ENCODE measurements around the gene MAGI1.
"Not testable (repeated sequence)": the region's sequence is repeated elsewhere in the genome, so short reads cannot be mapped to it uniquely, and the experiment has no call there.

The MAGI1 gene

DNA sequence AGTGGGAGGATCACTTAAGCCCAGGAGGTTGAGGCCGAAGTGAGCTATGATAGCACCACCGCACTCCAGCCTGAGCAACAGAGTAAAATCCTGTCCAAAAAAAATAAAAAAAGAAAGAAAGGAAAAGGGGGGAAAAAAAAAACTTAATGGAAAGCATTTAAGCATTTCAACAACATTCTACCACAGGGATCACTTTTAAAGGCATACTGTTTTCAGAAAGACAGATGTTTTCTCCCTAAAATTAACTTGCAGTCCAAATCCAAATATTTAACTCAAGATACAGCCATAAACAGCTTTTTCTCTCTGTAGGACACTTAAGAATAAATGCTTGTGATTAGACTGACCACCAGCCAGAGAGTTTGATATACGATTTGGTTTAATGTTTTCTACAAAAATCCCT is 141.0 kb downstream of the MAGI1 start:
- no peak for DNase-seq

DNA sequence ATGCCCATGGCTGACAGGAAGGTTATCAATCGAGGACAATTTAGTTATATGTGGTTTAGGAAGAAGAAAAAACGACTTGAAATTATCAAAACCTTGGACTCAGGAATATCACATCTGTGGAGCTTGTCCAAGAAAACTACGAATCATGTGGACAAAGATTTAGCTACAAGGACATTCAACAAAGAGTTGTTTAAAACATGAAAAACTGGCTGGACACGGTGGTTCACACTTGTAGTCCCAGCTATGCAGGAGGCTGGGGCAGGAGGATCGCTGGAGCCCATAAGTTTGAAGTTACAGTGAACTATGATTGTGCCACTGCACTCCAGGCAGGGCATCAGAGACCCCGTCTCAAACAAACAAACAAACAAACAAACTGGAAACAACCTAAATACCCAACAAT is 142.4 kb downstream of the MAGI1 start:
- no peak for DNase-seq

DNA sequence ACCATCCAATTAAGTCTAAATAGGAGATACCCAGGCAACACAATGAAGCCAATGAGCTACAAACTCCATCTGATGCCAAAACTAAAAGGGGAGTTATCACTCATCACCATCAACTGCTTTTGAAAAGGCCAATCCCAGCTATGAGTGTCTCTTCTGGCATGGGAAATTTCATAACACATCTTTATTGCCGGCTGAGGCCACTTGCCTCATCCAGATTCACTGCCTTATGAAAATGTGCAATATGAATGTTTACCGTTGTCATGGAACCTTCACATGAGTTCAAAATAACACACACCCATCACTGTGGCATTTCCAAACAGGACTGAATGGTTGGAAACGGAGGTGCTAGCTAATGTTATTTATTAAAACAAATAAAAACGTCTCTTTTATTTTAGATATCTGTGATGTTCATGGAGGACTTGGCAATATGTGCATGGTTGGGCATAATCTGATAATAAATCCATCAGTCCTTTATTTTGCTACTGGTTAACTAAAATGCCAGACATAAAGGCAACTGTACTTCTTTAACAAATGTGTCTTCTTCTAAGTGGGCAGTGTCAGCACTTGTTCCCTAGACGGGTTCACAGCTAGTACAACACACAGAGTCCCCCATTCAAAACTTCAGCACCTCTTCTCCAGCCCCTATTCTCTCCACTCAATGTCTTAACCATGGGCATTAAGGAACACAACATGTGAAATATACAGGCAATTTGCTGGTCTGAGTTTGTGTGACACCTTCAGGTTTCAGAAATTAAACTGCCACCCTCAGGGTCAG is 143.9 kb downstream of the MAGI1 start:
- no peak for DNase-seq

DNA sequence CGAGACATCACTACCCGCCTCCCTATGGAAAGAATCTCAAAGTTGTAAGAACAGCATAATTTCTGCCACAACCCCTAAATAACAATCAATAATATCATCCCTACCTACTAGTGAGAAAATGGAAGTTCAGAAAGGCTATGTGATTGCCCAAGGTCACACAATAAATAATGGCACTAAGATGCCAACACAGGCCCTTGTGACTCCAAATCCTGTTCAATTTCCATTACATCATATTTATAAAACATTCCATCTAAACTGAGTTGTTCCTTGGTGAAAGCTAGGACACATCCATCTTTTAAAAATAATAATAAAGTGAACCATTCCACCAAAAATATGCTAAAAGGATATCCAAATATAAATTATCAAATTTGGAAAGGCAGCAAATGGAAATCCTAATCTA is 144.6 kb downstream of the MAGI1 start:
- DNase-seq, result no peak

DNA sequence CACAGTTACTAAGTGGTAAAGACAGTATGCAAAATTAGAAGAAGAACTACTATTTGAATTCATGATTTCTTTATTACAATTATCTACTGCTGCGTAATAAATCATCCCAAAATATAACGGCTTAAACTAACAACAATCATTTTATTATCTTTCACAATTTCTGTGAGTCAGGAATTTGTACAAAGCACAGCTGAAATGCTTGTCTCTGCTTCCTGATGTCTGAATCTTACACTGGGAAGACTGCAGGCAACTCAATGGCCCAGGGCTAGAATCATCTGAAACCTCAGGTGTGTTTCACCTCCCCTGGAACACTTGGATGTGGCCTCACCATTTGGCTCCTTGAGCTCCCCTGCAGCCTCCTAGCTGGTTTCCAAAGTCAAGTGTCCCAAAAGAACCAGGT is 145.1 kb downstream of the MAGI1 start:
- DNase-seq, result no peak

DNA sequence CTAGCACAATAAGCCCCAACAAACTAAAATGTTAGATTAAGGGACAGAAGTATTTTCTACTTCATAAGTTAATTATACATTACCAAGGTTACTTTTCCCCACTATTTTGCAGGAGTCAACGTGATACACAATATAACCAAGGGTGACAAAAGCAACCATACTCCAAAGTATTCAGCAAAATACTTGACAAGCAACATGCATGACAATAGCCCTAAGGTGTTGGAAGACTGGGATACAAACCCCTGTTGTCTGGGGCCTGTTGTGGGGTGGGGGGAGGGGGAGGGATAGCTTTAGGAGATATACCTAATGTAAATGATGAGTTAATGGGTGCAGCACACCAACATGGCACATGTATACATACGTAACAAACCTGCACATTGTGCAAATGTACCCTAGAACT is 147.2 kb downstream of the MAGI1 start:
- DNase-seq, result not testable (repeated sequence)

DNA sequence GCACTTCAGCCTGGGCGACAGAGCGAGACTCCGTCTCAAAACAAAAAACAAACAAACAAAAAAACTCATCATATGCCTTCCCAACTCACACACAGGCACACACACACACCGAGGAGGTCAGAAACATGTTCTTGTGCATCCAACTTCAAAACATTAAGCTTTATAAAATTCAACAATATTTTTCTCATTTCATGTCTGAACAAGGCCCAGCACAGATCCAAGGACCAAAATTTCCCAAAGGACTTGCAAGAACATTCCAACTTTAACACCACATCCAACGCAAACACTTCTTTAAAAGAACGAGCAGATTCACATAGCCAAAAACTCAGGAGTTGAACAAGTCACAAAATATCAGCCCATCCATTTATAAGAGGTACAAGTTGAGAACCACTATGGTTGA is 148.4 kb downstream of the MAGI1 start:
- no peak for DNase-seq

DNA sequence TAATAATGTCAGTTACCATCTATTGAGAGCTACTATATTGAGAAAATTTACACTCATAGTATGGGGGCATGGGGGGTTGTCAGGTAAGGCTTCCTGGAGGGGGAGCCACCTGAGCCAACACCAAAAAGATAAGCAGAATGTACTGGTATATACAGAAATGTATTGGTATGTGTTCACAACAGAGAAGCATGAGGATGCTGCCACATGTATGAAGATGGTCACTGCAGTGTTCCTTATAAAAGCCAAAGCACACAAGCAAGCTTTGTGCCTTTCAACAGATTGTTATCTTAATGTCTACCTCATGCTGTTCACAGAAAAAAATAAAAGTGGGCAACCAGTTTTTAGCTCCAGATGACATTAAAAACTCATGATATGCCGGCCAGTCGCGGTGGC is 149.0 kb downstream of the MAGI1 start:
- DNase-seq, result no peak

DNA sequence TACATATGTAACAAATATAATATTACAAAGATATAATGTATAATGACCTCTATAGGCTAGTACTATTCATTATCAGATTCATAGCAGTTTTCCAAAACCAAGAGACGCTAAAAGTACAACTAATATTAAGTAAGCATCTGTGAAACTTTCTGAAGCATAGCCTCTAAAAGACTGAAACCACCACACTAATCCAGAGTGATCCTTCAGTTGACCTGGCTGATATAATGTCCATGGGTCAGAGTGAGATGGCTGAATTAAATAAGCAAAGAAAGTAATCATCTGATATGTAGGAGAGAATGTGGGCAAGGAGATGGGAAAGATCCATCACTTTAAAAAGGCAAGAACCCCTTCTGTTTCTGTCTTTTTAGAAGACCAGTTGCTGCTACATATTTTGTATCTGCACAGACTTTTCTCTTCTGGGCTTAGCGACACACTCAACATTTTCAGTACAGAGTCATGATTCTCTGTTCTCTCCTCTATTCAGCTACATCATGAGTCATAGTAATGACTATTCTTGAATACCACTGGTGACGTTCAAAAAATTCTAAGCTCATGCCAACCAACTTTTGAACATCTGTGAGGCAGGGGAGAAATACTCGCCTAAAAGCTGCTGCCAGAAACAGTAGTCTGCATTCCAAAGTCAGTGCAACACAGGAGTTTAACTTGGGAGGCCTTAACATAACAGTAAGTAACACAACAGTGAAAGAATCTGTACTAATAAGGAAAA is 149.6 kb downstream of the MAGI1 start:
- no peak for DNase-seq

DNA sequence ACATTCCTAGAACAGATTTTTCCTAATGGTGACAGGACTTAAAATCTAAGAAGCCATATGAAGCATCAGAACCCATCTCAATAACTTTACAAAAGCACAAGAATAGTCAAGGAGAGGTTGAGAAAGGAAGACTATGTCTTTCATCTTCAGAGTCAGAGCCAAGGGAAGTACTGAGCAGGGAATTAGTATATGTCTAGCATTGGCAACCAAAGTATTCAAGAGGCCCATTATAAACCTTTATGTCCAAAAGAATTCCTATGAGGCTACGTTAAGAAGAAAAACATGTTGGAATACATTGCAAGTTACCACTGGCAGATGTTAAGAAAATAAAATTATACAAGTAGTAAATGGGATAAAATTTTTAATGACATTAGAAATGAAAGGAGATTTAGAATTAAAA is 150.5 kb downstream of the MAGI1 start:
- DNase-seq, result no peak

DNA sequence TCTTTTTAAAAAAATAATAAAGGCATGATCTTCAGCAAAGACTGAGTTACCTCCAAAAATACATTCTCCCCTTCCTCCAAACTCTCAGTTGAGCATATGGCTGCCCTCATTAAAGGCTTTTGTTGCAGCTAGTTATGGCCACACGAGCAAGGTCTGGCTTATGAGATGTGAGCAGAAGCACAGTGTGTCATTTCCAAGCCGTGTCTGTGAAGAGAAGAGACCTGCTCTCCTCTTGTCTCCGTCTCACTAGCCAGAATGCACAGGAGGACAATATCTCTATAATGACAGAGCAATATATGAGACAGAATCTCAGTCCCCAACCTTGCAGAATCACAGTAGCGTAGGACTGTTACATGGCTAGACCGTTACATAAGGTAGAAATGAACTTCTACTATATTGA is 152.3 kb downstream of the MAGI1 start:
- no peak for DNase-seq

DNA sequence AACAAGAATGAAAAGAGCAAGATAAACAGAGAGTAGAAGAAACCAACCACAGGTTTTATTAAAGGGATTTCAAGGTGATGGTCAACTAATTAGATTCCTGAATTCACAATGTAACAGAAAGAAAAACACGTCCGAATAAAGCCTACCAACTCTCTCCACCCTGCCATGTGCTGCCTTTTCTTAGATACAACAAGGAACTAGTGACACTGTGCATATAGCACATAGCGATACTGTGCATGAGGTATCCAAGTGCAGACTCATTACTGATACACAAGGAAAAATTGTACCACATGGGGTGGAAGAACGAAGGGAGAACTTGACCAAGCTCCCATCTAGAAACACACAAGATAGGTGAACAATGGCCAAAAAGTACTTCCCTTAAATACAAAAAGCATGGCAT is 154.6 kb downstream of the MAGI1 start:
- no peak for DNase-seq

DNA sequence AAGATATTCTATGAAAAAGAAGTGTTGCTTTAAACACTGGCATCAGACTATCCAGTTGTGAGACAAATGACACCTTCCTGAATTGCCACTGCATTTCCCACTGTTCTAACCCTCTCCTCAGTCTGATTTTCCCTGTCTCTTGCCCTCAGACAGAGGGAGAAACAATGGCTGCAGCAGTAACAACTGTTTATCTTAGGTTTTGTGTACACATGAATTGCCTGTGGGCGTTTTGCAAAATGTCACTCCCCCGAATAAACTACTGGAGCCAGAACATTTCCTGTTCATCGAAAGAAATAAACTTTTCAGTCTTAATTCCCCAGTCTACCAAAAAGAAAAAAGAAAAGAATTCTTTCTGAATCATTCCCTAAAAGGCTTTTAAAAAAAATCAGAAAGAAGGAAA is 155.1 kb downstream of the MAGI1 start:
- peak; percentile 32 for DNase-seq

DNA sequence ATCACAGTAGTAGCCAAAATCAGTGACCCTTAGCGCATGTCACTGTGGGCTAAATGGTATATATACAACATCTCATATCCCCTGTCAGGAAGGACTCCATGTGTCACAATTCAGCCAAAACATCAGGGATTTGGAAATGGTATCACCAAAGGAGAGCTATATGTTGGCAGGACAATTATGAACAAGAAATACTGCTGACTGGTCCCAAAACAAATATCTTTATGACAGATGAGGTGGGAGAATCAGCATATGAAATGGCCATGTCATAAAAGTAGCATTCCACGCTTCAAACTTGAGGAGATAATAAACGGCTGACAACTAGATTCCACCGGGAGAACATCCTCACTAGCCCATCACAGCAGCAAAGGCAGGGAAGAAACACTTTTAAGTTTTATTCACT is 158.4 kb downstream of the MAGI1 start:
- DNase-seq, result no peak

DNA sequence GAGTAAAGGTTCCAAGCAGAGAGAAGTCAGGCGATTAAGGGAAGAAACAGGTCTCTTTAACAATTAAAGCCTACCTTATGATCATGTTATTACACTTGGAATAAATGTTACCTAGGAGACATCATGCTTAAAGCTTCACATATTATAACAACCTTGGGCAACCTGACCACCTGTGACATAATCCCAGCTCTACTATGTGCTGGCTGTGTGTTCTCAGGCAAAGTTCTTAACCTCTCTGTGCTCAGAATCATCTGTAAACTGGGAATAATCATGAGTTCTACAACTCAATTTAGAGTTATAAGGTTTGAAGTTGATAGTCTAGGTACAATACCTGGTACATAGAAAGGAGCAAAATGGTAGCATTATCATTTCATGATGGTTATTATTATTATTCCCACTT is 159.3 kb downstream of the MAGI1 start:
- no peak for DNase-seq

DNA sequence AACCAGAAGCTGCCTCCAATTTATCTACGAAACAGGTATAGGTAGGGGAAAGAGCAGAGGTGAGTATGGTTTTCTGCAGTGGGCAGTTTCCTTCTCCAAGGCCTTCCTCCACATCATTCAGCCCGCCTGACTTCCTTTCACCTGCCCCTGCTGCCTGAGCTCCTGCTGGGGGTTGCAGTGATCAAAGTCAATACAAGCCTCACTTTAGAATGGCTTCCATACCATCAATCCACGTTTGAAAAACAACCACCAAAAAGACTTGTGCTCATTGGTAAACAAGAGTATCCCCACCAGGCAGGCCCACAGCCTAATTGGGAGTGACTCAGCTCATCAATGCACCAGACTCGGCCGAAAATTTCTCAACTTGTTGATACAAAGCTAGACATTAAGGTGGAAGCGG is 159.9 kb downstream of the MAGI1 start:
- DNase-seq, result no peak

DNA sequence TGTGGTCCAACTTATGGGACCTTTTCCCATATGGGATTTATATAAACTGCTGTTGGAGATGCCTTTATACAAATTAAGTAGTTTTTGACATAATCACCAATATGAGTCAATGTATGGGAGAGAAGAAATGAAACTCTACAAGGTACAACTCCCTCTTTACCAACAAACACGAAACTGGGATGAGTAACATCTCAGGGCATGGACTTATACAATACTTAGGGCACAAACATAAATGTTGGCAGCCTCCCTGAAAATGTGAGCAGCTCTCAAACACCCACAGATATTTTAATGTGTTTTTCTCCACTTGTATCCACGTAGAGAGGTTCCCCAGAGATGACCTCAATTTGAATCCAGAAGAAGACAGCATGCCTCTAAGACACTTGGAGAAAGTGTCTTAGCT is 161.6 kb downstream of the MAGI1 start:
- DNase-seq, result no peak

DNA sequence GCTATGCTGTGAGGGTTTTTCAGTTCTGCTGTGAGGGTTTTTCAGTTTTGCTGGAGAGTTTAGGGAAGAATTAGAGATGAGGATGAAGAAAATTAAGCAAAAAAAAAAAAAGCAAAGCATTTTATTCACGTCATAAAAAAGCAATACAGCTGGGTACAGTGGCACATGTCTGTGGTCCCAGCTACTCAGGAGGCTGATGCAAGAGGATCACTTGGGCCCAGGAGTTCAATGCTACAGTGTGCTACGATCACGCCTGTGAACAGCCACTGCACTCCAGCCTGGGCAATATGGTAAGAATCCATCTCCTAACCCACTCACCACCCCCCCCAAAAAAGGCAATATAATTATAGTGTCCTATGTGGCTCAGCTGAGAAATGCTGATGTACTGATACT is 162.7 kb downstream of the MAGI1 start:
- DNase-seq, result no peak

DNA sequence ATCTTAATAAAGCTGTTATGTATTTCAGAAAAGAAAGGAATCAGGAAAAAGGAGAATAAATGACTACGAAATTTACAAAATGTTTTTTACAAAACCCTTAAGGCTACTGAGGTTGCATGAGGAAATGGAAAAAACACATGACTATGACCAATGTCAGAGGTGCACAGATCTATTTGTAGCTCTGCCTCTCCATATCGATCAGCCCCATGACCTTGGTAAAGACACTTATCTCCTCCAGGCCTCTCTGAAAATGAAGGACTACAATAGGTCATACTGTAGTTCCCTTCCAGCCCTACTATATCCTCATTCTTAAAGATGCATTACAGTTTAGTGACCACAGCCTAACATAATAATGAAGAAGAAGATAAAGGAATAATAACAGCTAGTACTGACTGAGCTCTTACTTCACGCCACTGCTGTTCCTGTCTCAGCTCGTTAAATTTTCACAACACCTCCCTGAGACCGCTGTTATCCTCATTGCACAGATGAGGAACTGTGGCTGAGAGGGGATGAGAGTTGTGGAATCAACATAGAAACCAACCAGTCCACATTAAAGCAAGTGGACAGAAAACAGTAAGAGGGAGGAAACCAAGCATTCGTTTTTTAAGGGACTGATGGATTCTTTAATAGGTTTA is 163.2 kb downstream of the MAGI1 start:
- no peak for DNase-seq

DNA sequence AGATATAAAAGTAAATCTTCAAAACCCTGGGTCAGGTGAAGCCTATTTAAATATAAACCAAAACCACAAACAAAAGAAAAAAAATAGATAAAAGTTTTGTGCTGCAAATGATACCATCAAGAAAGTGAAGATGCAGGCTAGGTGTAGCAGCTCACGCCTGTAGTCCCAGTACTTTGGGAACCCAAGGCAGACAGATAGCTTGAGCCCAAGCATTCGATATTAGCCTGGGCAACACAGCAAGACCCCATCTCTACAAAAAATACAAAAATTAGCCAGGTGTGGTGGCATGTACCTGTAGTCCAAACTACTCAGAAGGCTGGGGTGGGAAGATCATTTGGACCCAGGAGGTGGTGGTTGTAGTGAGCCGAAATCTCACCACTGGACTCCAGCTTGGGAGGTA is 164.8 kb downstream of the MAGI1 start:
- DNase-seq, result no peak

DNA sequence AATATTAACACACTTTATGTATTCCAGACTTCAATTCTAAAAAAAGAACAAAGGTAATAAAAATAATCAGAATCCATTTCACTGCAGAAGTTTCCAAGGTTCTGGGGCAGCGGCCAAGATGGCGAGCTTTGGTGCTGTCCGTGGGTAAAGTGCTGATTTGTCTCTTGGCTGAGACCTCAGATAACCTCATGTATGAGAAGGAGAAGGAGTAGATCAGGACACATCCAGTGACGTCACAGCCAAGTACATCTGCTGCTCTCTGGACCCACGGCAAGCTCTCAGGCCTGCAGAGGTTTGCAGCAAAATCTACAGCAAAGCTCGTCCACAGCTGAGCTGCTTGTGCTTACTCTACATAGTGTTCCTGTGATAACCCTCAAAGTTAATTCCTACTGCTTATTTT is 165.7 kb downstream of the MAGI1 start:
- DNase-seq, result no peak

DNA sequence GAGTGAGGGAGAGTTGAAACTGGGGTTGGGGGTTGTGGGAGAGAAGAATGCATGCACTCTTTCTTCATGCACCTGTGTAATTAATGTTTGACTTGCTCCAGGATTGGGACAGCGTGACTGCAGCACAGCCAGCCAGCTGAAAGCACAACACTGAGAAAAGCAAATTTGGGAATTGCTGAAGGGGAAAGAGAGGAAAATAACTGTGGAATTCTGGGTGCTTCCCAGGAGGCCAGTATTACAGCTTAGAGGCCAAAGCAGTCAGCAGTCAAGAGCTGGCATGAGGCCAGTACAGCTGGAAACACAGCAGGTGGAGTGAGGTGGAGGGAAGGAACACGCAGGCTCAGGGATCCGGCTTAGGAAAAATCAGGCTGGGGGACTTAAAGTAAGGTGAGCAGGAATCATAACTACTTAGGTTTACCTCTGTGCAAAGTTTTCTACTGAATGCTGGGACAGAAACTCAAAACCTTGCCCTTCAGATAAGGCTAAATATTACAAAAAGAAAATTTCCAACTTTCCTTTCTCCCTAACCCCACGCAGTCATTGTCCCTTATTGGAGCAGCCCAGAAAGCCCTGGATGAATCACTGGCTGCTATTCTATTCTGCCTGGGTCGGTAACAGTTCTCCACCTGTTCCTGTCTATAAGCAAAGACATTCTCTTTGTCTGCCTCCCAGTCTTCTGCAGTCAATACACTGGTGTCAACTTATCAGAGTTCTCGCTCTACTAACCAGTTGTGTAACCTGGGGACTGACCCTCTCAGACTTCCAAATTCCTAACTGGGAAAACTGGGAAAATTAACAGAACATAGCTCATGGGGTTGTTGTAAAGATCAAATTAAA is 167.2 kb downstream of the MAGI1 start:
- peak; percentile 38 for DNase-seq

DNA sequence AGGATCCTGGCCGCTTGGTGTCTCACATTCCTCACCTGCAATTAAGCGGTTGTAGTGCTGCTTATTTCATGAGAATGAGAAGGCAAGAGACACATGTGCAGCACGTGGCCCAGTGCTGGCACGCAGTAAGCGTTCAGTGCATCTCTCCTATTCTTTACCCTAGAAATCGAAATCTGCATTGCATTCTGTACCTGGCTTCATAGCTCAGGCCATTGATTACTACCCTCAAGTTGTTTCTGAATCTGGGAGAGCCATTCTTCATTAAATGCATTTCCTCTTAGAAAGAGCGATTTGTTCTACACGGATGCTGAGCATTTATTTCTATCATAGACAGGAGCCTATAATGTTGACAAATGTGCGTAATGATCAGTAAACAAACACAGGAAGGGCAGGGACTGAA is 168.9 kb downstream of the MAGI1 start:
- DNase-seq, result no peak

All from NCI-H2029 treated with DMSO at 0.1 percent for 48 hours (cell line).